ENCODE measurements around the gene CPA4.

The CPA4 gene

GRCh38 chr7:130275826-130276297 lies 17.1 kb upstream of the CPA4 start:
- peak; percentile 17 for DNase-seq (ENCODE audit: low spot score)

- peak; percentile 76 for DNase-seq (ENCODE audit: low spot score)
Observed at GRCh38 chr7:130276796-130277762, 15.9 kb upstream of the CPA4 start.

- DNase-seq (ENCODE audit: low spot score) = peak; percentile 76
Observed at GRCh38 chr7:130277763-130278643, 15.0 kb upstream of the CPA4 start.

- DNase-seq (ENCODE audit: low spot score) = no peak
Observed at GRCh38 chr7:130278860-130279259, 14.1 kb upstream of the CPA4 start.

GRCh38 chr7:130279286-130279685 lies 13.7 kb upstream of the CPA4 start:
- DNase-seq (ENCODE audit: low spot score) = no peak

GRCh38 chr7:130279906-130280305 lies 13.1 kb upstream of the CPA4 start:
- no peak for DNase-seq (ENCODE audit: low spot score)

- peak; percentile 70 for DNase-seq (ENCODE audit: low spot score)
Observed at GRCh38 chr7:130281260-130281659, 11.7 kb upstream of the CPA4 start.

- no peak for DNase-seq (ENCODE audit: low spot score)
Observed at GRCh38 chr7:130286881-130287280, 6.1 kb upstream of the CPA4 start.

GRCh38 chr7:130288168-130288567 lies 4.8 kb upstream of the CPA4 start:
- DNase-seq (ENCODE audit: low spot score) = no peak

GRCh38 chr7:130288829-130289228 lies 4.1 kb upstream of the CPA4 start:
- DNase-seq (ENCODE audit: low spot score) = no peak

GRCh38 chr7:130289478-130289877 lies 3.5 kb upstream of the CPA4 start:
- no peak for DNase-seq (ENCODE audit: low spot score)

GRCh38 chr7:130290745-130291144 lies 2.2 kb upstream of the CPA4 start:
- DNase-seq (ENCODE audit: low spot score) = no peak

- no peak for DNase-seq (ENCODE audit: low spot score)
Observed at GRCh38 chr7:130293521-130293920, 560 bp downstream of the CPA4 start.

GRCh38 chr7:130294314-130294713 lies 1.4 kb downstream of the CPA4 start:
- DNase-seq (ENCODE audit: low spot score) = no peak

- peak; percentile 39 for DNase-seq (ENCODE audit: low spot score)
Observed at GRCh38 chr7:130296221-130296951, 3.4 kb downstream of the CPA4 start.

- no peak for DNase-seq (ENCODE audit: low spot score)
Observed at GRCh38 chr7:130297628-130298543, 4.9 kb downstream of the CPA4 start.

- DNase-seq (ENCODE audit: low spot score) = no peak
Observed at GRCh38 chr7:130298544-130299326, 5.8 kb downstream of the CPA4 start.

GRCh38 chr7:130299866-130300265 lies 6.9 kb downstream of the CPA4 start:
- DNase-seq (ENCODE audit: low spot score) = no peak

GRCh38 chr7:130301501-130302020 lies 8.6 kb downstream of the CPA4 start:
- DNase-seq (ENCODE audit: low spot score) = no peak

- DNase-seq (ENCODE audit: low spot score) = no peak
Observed at GRCh38 chr7:130302649-130303048, 9.7 kb downstream of the CPA4 start.
